Measurements from ENCODE around the gene BHLHA15.

BHLHA15 gene

DNA sequence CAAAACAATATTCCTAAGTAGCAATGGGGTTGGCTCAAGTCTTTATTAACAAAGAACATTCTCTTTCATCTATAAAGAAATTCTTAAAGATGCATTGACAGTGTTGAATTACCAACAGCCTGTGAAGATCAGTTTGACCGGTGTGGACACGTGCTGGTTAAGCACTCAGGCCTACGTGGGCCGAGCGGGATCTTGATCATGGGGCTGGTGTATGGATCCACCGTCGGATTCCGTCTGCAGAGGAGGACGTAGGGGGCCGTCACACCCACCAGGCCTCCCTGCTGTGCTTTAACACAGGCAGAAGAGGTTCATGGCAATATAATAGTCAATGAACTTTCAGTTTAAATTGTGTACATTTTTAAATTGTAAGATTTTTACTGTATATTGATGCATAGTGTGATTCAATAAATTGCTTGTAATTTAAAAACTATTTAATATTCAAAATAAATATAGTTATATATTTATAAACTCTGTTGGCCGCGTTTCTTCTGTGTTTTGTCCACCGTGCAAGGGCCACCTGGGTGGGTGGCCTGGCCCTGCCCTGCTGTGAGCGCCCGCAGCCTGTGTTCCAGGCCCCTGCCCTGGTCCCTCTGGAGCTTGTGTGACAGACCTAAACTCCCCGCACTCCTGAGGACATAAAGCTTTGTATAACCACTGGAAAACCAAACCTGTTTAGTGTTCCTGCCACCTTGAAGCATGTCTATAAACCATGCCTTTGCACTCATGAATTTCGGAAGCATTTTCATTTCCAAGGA is 1.9 kb upstream of the BHLHA15 start:
- no peak for TF ChIP-seq GABPA (IDR thresholded peaks at IDR 0.05; ENCODE audit: low read depth)
- TF ChIP-seq, protein P1, sequence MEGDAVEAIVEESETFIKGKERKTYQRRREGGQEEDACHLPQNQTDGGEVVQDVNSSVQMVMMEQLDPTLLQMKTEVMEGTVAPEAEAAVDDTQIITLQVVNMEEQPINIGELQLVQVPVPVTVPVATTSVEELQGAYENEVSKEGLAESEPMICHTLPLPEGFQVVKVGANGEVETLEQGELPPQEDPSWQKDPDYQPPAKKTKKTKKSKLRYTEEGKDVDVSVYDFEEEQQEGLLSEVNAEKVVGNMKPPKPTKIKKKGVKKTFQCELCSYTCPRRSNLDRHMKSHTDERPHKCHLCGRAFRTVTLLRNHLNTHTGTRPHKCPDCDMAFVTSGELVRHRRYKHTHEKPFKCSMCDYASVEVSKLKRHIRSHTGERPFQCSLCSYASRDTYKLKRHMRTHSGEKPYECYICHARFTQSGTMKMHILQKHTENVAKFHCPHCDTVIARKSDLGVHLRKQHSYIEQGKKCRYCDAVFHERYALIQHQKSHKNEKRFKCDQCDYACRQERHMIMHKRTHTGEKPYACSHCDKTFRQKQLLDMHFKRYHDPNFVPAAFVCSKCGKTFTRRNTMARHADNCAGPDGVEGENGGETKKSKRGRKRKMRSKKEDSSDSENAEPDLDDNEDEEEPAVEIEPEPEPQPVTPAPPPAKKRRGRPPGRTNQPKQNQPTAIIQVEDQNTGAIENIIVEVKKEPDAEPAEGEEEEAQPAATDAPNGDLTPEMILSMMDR (IDR thresholded peaks at IDR 0.05; ENCODE audit: insufficient read depth, low read length), result no peak
- no peak for TF ChIP-seq POLR2AphosphoS5 (IDR thresholded peaks at IDR 0.05; ENCODE audit: low read depth)
- no peak for TF ChIP-seq SPI1 (IDR thresholded peaks at IDR 0.05; ENCODE audit: borderline replicate concordance, low read depth)
- TF ChIP-seq, protein P2, sequence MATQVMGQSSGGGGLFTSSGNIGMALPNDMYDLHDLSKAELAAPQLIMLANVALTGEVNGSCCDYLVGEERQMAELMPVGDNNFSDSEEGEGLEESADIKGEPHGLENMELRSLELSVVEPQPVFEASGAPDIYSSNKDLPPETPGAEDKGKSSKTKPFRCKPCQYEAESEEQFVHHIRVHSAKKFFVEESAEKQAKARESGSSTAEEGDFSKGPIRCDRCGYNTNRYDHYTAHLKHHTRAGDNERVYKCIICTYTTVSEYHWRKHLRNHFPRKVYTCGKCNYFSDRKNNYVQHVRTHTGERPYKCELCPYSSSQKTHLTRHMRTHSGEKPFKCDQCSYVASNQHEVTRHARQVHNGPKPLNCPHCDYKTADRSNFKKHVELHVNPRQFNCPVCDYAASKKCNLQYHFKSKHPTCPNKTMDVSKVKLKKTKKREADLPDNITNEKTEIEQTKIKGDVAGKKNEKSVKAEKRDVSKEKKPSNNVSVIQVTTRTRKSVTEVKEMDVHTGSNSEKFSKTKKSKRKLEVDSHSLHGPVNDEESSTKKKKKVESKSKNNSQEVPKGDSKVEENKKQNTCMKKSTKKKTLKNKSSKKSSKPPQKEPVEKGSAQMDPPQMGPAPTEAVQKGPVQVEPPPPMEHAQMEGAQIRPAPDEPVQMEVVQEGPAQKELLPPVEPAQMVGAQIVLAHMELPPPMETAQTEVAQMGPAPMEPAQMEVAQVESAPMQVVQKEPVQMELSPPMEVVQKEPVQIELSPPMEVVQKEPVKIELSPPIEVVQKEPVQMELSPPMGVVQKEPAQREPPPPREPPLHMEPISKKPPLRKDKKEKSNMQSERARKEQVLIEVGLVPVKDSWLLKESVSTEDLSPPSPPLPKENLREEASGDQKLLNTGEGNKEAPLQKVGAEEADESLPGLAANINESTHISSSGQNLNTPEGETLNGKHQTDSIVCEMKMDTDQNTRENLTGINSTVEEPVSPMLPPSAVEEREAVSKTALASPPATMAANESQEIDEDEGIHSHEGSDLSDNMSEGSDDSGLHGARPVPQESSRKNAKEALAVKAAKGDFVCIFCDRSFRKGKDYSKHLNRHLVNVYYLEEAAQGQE (IDR thresholded peaks at IDR 0.05; ENCODE audit: insufficient replicate concordance, low read depth), result no peak
- Histone ChIP-seq H3K4me3 (replicated peaks; ENCODE audit: insufficient read depth, low read length) (no peak overlapping the region), H3K27me3 (ENCODE audit: insufficient read depth, poor library complexity, severe bottlenecking) (no peaks in the 10 kb centered on the region), H3K27ac (replicated peaks) (no peak overlapping the region)
- no peak for DNase-seq (ENCODE audit: low read depth in 1 of 2, low spot score in 1 of 2)

DNA sequence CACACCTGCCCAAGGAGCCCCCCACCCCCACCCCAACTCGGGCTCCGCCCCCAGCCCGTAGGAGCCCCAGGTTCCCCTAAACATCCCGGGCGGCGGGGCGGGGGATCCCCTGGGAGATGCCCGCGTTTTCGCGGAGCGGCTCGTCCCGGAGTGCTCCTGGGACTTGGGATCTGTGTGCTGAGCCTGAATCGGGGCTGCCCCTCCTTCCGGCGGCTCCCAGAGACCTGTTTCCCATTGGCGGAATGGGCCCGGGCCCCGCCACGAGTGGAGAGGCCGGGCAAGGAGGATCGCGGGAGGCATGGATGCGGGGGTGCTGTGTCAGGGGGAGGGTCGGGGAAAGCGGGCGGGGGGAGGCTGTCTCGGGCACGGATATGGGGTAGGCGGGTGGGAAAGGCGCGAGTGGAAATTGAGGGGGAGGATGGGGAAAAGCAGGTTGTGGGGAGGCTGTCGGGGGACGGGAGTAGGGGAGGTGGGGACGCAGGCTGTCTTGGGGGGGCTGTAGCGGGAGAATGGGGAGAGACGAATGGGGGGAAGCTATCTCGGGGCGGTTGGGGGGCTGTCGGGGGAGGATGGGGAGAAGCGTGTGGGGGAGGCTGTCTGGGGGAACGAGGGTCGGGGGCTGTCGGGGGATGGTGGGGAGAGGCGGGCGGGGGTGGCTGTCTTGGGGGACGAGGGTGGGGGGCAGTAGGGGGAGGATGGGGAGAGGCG is 572 bp upstream of the BHLHA15 start:
- Histone ChIP-seq H3K27ac (replicated peaks) (no peak overlapping the region), H3K4me3 (replicated peaks; ENCODE audit: insufficient read depth, low read length) (no peak overlapping the region), H3K27me3 (ENCODE audit: insufficient read depth, poor library complexity, severe bottlenecking) (no peaks in the 10 kb centered on the region)
- TF ChIP-seq, protein P1 (IDR thresholded peaks at IDR 0.05; ENCODE audit: insufficient read depth, low read length), result no peak
- TF ChIP-seq, protein P2 (IDR thresholded peaks at IDR 0.05; ENCODE audit: insufficient replicate concordance, low read depth), result no peak
- no peak for TF ChIP-seq POLR2AphosphoS5 (IDR thresholded peaks at IDR 0.05; ENCODE audit: low read depth)
- TF ChIP-seq GABPA (IDR thresholded peaks at IDR 0.05; ENCODE audit: low read depth), result no peak
- no peak for TF ChIP-seq SPI1 (IDR thresholded peaks at IDR 0.05; ENCODE audit: borderline replicate concordance, low read depth)
- DNase-seq (ENCODE audit: low read depth in 1 of 2, low spot score in 1 of 2), result no peak

DNA sequence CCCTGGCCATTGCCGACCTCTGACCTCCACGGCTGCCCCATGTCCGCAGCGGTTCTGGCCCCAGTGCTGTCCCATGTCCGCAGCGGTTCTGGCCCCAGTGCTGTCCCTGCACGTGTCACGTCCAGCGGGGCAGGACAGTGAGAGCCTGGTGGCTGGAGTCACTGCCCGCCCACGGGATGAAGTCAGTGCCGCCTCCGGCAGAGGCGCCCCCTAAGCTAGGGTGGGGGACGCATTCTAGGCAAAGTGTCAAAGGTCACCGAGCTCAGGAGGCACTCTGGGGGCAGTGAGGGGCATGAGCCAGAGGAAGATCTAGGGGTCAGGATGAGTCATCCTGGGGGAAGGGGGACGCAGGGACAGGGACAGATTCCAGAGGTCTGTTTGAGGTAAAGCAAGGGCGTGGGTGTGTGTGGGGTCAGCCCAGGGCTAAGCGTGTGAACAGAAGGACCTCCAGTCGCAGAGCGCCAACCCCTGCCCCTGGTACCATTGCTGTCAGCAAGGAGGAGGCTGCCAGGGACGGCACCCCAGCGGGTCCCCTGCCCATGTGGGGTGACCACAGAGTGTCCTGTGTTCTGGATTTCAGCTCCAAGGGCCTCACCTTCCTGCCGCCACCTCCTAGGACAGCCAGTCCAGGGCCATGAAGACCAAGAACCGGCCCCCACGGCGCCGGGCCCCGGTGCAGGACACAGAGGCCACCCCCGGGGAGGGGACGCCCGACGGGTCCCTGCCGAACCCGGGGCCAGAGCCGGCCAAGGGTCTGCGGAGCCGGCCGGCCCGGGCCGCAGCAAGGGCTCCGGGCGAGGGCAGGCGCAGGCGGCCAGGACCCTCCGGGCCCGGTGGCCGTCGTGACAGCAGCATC is 665 bp downstream of the BHLHA15 start:
- no peak for DNase-seq (ENCODE audit: low read depth in 1 of 2, low spot score in 1 of 2)
- Histone ChIP-seq H3K4me3 (replicated peaks; ENCODE audit: insufficient read depth, low read length) (no peak overlapping the region), H3K27me3 (ENCODE audit: insufficient read depth, poor library complexity, severe bottlenecking) (no peaks in the 10 kb centered on the region), H3K27ac (replicated peaks) (no peak overlapping the region)
- TF ChIP-seq SPI1 (IDR thresholded peaks at IDR 0.05; ENCODE audit: borderline replicate concordance, low read depth) (no peak), GABPA (IDR thresholded peaks at IDR 0.05; ENCODE audit: low read depth) (no peak), POLR2AphosphoS5 (IDR thresholded peaks at IDR 0.05; ENCODE audit: low read depth) (no peak)
- TF ChIP-seq, protein P1 (IDR thresholded peaks at IDR 0.05; ENCODE audit: insufficient read depth, low read length), result no peak
- TF ChIP-seq, protein P2 (IDR thresholded peaks at IDR 0.05; ENCODE audit: insufficient replicate concordance, low read depth), result no peak

Data from HL-60 (cell line).